Large intestine (tissue), 3 donors: ENCODE measurements around the gene USPL1. TPM values are rescaled to one million over a fixed set of nuclear protein-coding genes. Genes with fewer than 3 reads are reported as not detected.

ENCODE experiments used
- DNase-seq, 2 donors: peaks; one replicate each; pipeline versions ENCODE4 v3.0.0 to v3.0.0-alpha.2; 2013
- H3K27ac ChIP-seq: one replicate; pipeline ENCODE4 v1.5.1; 2013; ENCODE audit warnings: low read length
- H3K27me3 ChIP-seq: 2 replicates; pipeline ENCODE4 v1.6.1; 2013; ENCODE audit warnings: low read length; ENCODE audit not compliant: control insufficient read depth, insufficient read depth
- H3K36me3 ChIP-seq: 2 replicates; pipeline ENCODE4 v1.6.1; 2013; ENCODE audit warnings: low read length; ENCODE audit not compliant: control insufficient read depth, insufficient read depth
- H3K4me1 ChIP-seq: one replicate; pipeline ENCODE4 v1.6.1; 2013; ENCODE audit warnings: low read length; ENCODE audit not compliant: control insufficient read depth, insufficient read depth
- H3K4me3 ChIP-seq: one replicate; pipeline ENCODE4 v1.5.1; 2013; ENCODE audit warnings: low read length
- H3K9me3 ChIP-seq: one replicate; pipeline ENCODE4 v1.6.1; 2013; ENCODE audit warnings: mild to moderate bottlenecking, low read depth, low read length, moderate library complexity; ENCODE audit not compliant: control insufficient read depth
- WGBS: methylation state at CpG from one replicate; pipeline ENCODE4 v1.1.5; 2013; ENCODE audit warnings: low lambda C conversion rate; ENCODE audit not compliant: insufficient coverage; 5-methylcytosine and 5-hydroxymethylcytosine counted together
- polyA plus RNA-seq: library from polyadenylated mRNA; unstranded; fragments of 120-200 nt; gene quantifications from one replicate; pipeline ENCODE4 v1.2.1, GENCODE V29; 2013

Gene USPL1
- polyA plus RNA-seq, 1 donor = 24.0 TPM

- DNase-seq = no peak
- Histone ChIP-seq H3K27me3 (no peaks in the 10 kb centered on the region), H3K4me1 (no peaks in the 10 kb centered on the region), H3K4me3 (no peak overlapping the region), H3K36me3 (no peaks in the 10 kb centered on the region), H3K27ac (no peak overlapping the region), H3K9me3 (no peaks in the 10 kb centered on the region)
- 85% methylated on average over 2 of the region's 3 CpGs for WGBS
Measured at GRCh38 chr13:30708541-30708940, 90.8 kb downstream of the USPL1 start.

Other genes with a start within 250 kb of the USPL1 start
- gene UBE2L5, start 195.4 kb upstream of the USPL1 start, polyA plus RNA-seq = 0.31 TPM
- gene HMGB1, start 152.0 kb upstream of the USPL1 start, polyA plus RNA-seq = 539 TPM
- 7.0 TPM for gene ALOX5AP, start 117.6 kb downstream of the USPL1 start, polyA plus RNA-seq